Stomach (tissue), 4 donors: ENCODE results near the gene PPP4R3A.
"Not testable (repeated sequence)": the region's sequence is repeated elsewhere in the genome, so short reads cannot be mapped to it uniquely, and the experiment has no call there.

Source experiments
- CTCF ChIP-seq, 7 experiments: fragments of 450-650 bp in 4 of 7; fragments of 200-600 bp in 3 of 7; sonication (generic) in 3 of 7; IDR thresholded peaks; one replicate each; pipeline ENCODE4 v1.5.1; 2016 to 2019; ENCODE audit warnings: antibody characterized with exemption in 7 of 7, control low read depth in 2 of 7, mild to moderate bottlenecking in 1 of 7
- EP300 ChIP-seq: sonication (generic); formaldehyde crosslinking; IDR thresholded peaks from one replicate; pipeline ENCODE4 v1.6.1; 2017; ENCODE audit warnings: antibody characterized with exemption
- POLR2A ChIP-seq, 4 donors: fragments of 450-650 bp; IDR thresholded peaks; one replicate each; pipeline ENCODE4 v1.6.1; 2016; ENCODE audit warnings: antibody characterized with exemption in 4 of 4, control low read depth in 2 of 4, mild to moderate bottlenecking in 1 of 4, moderate library complexity in 1 of 4
- POLR2AphosphoS5 ChIP-seq, 3 donors: sonication (generic); formaldehyde crosslinking; IDR thresholded peaks; one replicate each; pipeline ENCODE4 v1.6.1; 2016; ENCODE audit warnings: antibody characterized with exemption in 3 of 3

DNA sequence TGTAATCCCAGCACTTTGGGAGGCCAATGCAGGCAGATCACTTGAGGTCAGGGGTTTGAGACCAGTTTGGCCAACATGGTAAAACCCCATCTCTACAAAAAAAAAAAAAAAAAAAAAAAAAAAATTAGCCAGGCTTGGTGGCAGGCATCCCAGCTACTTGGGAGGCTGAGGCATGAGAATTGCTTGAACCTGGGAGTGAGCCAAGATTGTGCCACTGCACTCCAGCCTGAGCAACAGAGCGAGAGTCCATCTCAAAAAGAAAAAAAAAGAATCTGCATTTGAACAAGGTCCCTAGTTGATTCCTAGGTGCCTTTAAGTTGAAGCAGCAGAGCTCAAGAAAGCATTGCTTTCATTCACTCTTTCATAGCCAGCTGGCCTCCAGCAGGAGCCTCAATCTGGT, 81.2 kb downstream of the PPP4R3A start:
- TF ChIP-seq CTCF (IDR thresholded peaks at IDR 0.05); POLR2AphosphoS5 (IDR thresholded peaks at IDR 0.05); POLR2A (IDR thresholded peaks at IDR 0.05); EP300: not testable (repeated sequence)
